Endothelial cell of umbilical vein (primary cell): ENCODE measurements around the gene OLFML2B.

Source experiments
- POLR2A ChIP-seq: IDR thresholded peaks from 2 replicates; pipeline ENCODE4 v1.6.1; 2012; ENCODE audit warnings: low read depth, mild to moderate bottlenecking, control low read depth, low read length
- TF ChIP-seq, protein P1 (sequence below), 2 donors: IDR thresholded peaks; 1 replicate in 1 of 2; 2 replicates in 1 of 2; pipeline ENCODE4 v1.5.1; 2011; ENCODE audit warnings: low read length in 2 of 2, mild to moderate bottlenecking in 2 of 2, moderate library complexity in 2 of 2, control low read depth in 1 of 2, inconsistent platforms in 1 of 2, low read depth in 1 of 2; ENCODE audit not compliant: insufficient read depth in 1 of 2; ENCODE audit errors: extremely low read depth in 1 of 2

DNA sequence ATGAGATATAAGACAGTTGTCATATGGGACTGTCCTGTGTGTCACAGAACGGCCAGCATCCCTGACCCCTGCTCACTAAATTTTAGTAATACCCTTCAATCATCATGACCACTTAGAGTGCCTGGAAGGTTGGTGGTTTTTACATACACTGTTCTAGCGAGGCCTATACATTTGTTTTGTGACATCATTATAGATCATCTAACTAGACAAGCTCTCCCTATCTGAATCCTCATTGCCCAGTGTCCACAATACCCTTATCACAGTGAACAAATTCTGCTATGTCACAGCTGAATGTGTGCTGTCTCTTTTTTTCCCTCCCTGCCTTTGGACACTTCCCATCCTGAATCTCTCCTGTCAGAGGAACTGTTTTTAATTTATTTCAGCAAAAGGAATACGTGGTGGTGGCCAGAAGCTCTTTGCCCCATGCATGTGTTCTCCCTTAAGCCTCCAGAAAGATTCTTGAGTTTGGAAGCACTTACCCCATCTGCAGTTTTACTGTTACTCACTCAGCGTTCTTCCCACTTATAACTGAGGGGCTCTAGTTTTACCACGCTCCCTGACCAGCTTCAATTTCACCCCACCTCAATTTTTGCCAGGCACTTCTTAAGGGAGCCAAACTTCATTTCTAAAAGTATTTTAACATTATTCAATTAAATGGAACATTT is 70.3 kb downstream of the OLFML2B start:
- TF ChIP-seq, protein P1, sequence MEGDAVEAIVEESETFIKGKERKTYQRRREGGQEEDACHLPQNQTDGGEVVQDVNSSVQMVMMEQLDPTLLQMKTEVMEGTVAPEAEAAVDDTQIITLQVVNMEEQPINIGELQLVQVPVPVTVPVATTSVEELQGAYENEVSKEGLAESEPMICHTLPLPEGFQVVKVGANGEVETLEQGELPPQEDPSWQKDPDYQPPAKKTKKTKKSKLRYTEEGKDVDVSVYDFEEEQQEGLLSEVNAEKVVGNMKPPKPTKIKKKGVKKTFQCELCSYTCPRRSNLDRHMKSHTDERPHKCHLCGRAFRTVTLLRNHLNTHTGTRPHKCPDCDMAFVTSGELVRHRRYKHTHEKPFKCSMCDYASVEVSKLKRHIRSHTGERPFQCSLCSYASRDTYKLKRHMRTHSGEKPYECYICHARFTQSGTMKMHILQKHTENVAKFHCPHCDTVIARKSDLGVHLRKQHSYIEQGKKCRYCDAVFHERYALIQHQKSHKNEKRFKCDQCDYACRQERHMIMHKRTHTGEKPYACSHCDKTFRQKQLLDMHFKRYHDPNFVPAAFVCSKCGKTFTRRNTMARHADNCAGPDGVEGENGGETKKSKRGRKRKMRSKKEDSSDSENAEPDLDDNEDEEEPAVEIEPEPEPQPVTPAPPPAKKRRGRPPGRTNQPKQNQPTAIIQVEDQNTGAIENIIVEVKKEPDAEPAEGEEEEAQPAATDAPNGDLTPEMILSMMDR (IDR thresholded peaks at IDR 0.05; ENCODE audit: extremely low read depth in 1 of 2, insufficient read depth in 1 of 2, low read depth in 1 of 2, low read length in 2 of 2), result no peak
- no peak for TF ChIP-seq POLR2A
